IMR-90 (cell line): ENCODE measurements around the gene BPIFB2. TPM values are rescaled to one million over a fixed set of nuclear protein-coding genes. Genes with fewer than 3 reads are reported as not detected.

Experiments
- ATAC-seq: fragments of 200-7000 bp; cut with Tn5 transposase; 2 replicates; pipeline ENCODE4 v1.9.1; 2020; ENCODE audit warnings: low read depth, mild to moderate bottlenecking, moderate library complexity
- BruUV-seq: library from RNA; stranded (reverse); fragments of 400-500 nt; replicated peaks from 2 replicates; lab custom pipeline; 2021; lab: Mats Ljungman, UMichigan
- CTCF ChIA-PET: fragments of 300-600 bp; formaldehyde crosslinking; extraction: SDS; loops from one replicate; lab custom pipeline; 2021; ENCODE audit warnings: antibody characterized with exemption; lab: Yijun Ruan, JAX
- POLR2A ChIA-PET: fragments of 300-600 bp; sonication (Branson Sonifier 250); formaldehyde crosslinking; loops from one replicate; lab custom pipeline; 2022; ENCODE audit warnings: antibody characterized with exemption; ENCODE audit not compliant: unreplicated experiment; lab: Charles Lee
- DNase-seq: peaks from one replicate; pipeline ENCODE4 v3.0.0; 2013
- H2AFZ ChIP-seq: replicated peaks from 2 replicates; pipeline ENCODE3; 2013; ENCODE audit warnings: low read length, mild to moderate bottlenecking; ENCODE audit not compliant: poor library complexity
- H2AK5ac ChIP-seq: 2 replicates; pipeline ENCODE4 v1.6.1; 2013; ENCODE audit warnings: low read depth, low read length, inconsistent platforms
- H2AK9ac ChIP-seq: replicated peaks from 2 replicates; pipeline ENCODE3; 2013; ENCODE audit warnings: mild to moderate bottlenecking, low read depth, low read length, moderate library complexity; ENCODE audit not compliant: poor library complexity
- H2BK120ac ChIP-seq: 2 replicates; pipeline ENCODE4 v1.6.1; 2013; ENCODE audit warnings: low read depth, low read length, inconsistent platforms
- H2BK15ac ChIP-seq: 3 replicates; pipeline ENCODE4 v1.6.1; 2013; ENCODE audit warnings: low read depth, low read length, inconsistent platforms
- H2BK20ac ChIP-seq: 2 replicates; pipeline ENCODE4 v1.6.1; 2013; ENCODE audit warnings: low read depth, mild to moderate bottlenecking, inconsistent platforms, low read length, moderate library complexity
- H2BK5ac ChIP-seq: 2 replicates; pipeline ENCODE4 v1.6.1; 2013; ENCODE audit warnings: mild to moderate bottlenecking, low read depth, low read length, inconsistent platforms; ENCODE audit not compliant: poor library complexity, severe bottlenecking
- H3K14ac ChIP-seq: replicated peaks from 2 replicates; pipeline ENCODE4 v1.6.1; 2013; ENCODE audit warnings: low read depth, low read length, inconsistent platforms
- H3K18ac ChIP-seq: 2 replicates; pipeline ENCODE4 v1.6.1; 2013; ENCODE audit warnings: low read depth, low read length, control low read depth
- H3K23ac ChIP-seq: 2 replicates; pipeline ENCODE4 v1.6.1; 2013; ENCODE audit warnings: low read depth, low read length, inconsistent platforms
- H3K27ac ChIP-seq: 2 replicates; pipeline ENCODE4 v1.5.1; 2013; ENCODE audit warnings: mild to moderate bottlenecking, control low read depth, low read length; ENCODE audit not compliant: insufficient read depth
- H3K27me3 ChIP-seq: 2 replicates; pipeline ENCODE4 v1.6.1; 2013; ENCODE audit warnings: low read length; ENCODE audit not compliant: control insufficient read depth, insufficient read depth
- H3K36me3 ChIP-seq: 2 replicates; pipeline ENCODE4 v1.6.1; 2013; ENCODE audit warnings: low read length, mixed read lengths; ENCODE audit not compliant: control insufficient read depth, insufficient read depth
- H3K4ac ChIP-seq: 2 replicates; pipeline ENCODE4 v1.6.1; 2013; ENCODE audit warnings: low read depth, low read length, inconsistent platforms
- H3K4me1 ChIP-seq: 2 replicates; pipeline ENCODE4 v1.6.1; 2013; ENCODE audit warnings: low read length, mixed read lengths; ENCODE audit not compliant: control insufficient read depth, insufficient read depth
- H3K4me2 ChIP-seq: 2 replicates; pipeline ENCODE4 v1.6.1; 2013; ENCODE audit warnings: low read depth, mild to moderate bottlenecking, control low read depth, low read length, moderate library complexity
- H3K4me3 ChIP-seq: 2 replicates; pipeline ENCODE4 v1.5.1; 2013; ENCODE audit warnings: low read depth, mild to moderate bottlenecking, control low read depth, low read length, moderate library complexity; ENCODE audit not compliant: insufficient read depth
- H3K56ac ChIP-seq: 2 replicates; pipeline ENCODE4 v1.6.1; 2013; ENCODE audit warnings: low read length, inconsistent platforms; ENCODE audit not compliant: insufficient read depth; ENCODE audit errors: extremely low read depth
- H3K79me1 ChIP-seq, 2 experiments: 2 replicates each; pipeline ENCODE4 v1.6.1; 2013; ENCODE audit warnings: low read length in 2 of 2, inconsistent platforms in 1 of 2, low read depth in 1 of 2
- H3K9ac ChIP-seq: 2 replicates; pipeline ENCODE4 v1.6.1; 2013; ENCODE audit warnings: low read depth, low read length, control low read depth
- H3K9me1 ChIP-seq: 2 replicates; pipeline ENCODE4 v1.6.1; 2013; ENCODE audit warnings: low read length, inconsistent platforms; ENCODE audit not compliant: insufficient read depth
- H3K9me3 ChIP-seq: 2 replicates; pipeline ENCODE4 v1.6.1; 2013; ENCODE audit warnings: low read length; ENCODE audit not compliant: control insufficient read depth, insufficient read depth
- H4K20me1 ChIP-seq: 2 replicates; pipeline ENCODE4 v1.6.1; 2013; ENCODE audit warnings: low read length, inconsistent platforms; ENCODE audit not compliant: insufficient read depth
- H4K5ac ChIP-seq: 2 replicates; pipeline ENCODE4 v1.6.1; 2013; ENCODE audit warnings: mild to moderate bottlenecking, low read depth, low read length, control low read depth
- H4K8ac ChIP-seq, 2 experiments: 2 replicates each; pipeline ENCODE4 v1.6.1; 2013; ENCODE audit warnings: low read depth in 2 of 2, low read length in 2 of 2, control low read depth in 1 of 2, inconsistent platforms in 1 of 2
- H4K91ac ChIP-seq: 2 replicates; pipeline ENCODE4 v1.6.1; 2013; ENCODE audit warnings: low read depth, low read length, inconsistent platforms; ENCODE audit not compliant: insufficient read depth
- BHLHE40 ChIP-seq: fragments of 150-350 bp; IDR thresholded peaks from 2 replicates; pipeline ENCODE4 v1.6.1; 2016; ENCODE audit warnings: mild to moderate bottlenecking, low read depth, low read length
- CHD1 ChIP-seq: IDR thresholded peaks from 2 replicates; pipeline ENCODE4 v1.6.1; 2012; ENCODE audit warnings: low read depth, low read length, improper control_type of control experiment
- ELK1 ChIP-seq: fragments of 150-350 bp; IDR thresholded peaks from 2 replicates; pipeline ENCODE4 v1.6.1; 2016; ENCODE audit warnings: low read depth, mild to moderate bottlenecking, low read length, moderate library complexity, borderline replicate concordance
- NFE2L2 ChIP-seq: fragments of 150-350 bp; IDR thresholded peaks from 2 replicates; pipeline ENCODE4 v1.6.1; 2016; ENCODE audit warnings: low read depth, mild to moderate bottlenecking, low read length
- POLR2A ChIP-seq: IDR thresholded peaks from 2 replicates; pipeline ENCODE4 v1.6.1; 2012; ENCODE audit warnings: mild to moderate bottlenecking, low read depth, low read length
- RCOR1 ChIP-seq: IDR thresholded peaks from 2 replicates; pipeline ENCODE4 v1.6.1; 2012; ENCODE audit warnings: mild to moderate bottlenecking, low read length, improper control_type of control experiment; ENCODE audit not compliant: insufficient replicate concordance
- SMC3 ChIP-seq: fragments of 150-350 bp; IDR thresholded peaks from 2 replicates; pipeline ENCODE4 v1.6.1; 2016; ENCODE audit warnings: low read depth, mild to moderate bottlenecking, antibody characterized with exemption, low read length, moderate library complexity
- WGBS, 2 experiments: methylation state at CpG; one replicate each; pipeline versions ENCODE4 v1.1.5 to v1.1.7; 2013; ENCODE audit warnings: missing lambda C conversion rate in 2 of 2; ENCODE audit not compliant: insufficient read length in 1 of 2; ENCODE audit errors: extremely low coverage in 2 of 2; 5-methylcytosine and 5-hydroxymethylcytosine counted together
- dilution Hi-C: fragments of 300-500 bp; cut with HindIII; formaldehyde crosslinking; loops from one replicate; pipeline ENCODE4 v1.14.3; 2018; ENCODE audit warnings: low sequenced_read_pairs; ENCODE audit not compliant: unreplicated experiment
- in situ Hi-C: fragments of 300-500 bp; cut with MboI; formaldehyde crosslinking; loops from 3 replicates; pipeline ENCODE4 v1.14.3; 2019; ENCODE audit warnings: low sequenced_read_pairs, inconsistent platforms, mixed read lengths
- intact Hi-C: fragments of 100-400 bp; cut with micrococcal nuclease; formaldehyde crosslinking; loops from 2 replicates; pipeline ENCODE4 v1.10.0; 2022
- polyA plus RNA-seq, 3 experiments: library from polyadenylated mRNA; depleted of rRNA; stranded (reverse); fragments of >200 nt; gene quantifications; 2 replicates each; pipeline ENCODE4 v1.2.3, GENCODE V29; 2012; ENCODE audit warnings: low replicate concordance in 1 of 3
- total RNA-seq: library from RNA; depleted of rRNA; stranded (reverse); fragments of >200 nt; gene quantifications from 2 replicates; pipeline ENCODE4 v1.2.3, GENCODE V29; 2012
- TF ChIP-seq, protein P1 (sequence below): fragments of 150-350 bp; IDR thresholded peaks from 2 replicates; pipeline ENCODE4 v1.6.1; 2017; ENCODE audit warnings: mild to moderate bottlenecking, antibody characterized with exemption, low read length, low read depth

Gene BPIFB2
- total and polyA plus RNA-seq, 2 of the 4 experiments (the other 2 are of a cell fraction): not detected

DNA sequence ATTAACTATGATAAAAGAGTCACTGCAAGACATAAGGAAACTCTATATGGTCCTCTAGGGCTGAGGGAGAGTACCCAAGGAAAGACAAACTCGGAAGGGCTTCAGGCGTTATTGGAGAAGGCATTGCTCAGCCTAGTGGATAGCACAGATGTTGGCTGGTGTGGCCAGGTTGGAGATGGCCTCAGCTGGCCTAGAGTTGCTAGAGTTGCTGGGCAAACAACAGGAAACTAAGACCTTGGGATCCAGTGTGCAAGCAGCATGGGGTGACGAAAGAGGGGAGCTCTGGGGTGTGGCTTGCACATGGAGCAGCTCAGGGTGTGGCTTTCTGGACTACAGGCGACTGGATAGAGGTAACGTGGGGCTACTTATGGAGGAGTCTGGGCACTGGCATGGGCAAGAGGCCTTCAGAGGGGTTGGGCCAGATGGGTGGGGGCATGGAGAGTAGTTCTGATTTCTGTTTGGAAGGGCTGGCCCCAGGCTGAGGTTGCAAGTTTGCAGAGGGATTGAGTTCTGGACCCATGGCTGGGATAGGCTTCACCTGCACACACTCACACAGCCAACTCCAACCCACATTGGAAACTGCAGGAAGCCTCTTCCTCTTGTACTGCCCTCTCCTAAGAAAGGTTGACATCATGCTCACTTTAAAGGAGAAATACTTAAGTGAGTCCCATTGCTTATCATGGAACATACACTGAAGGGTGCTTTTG is 18.7 kb downstream of the BPIFB2 start:
- H3K9me3 ChIP-seq: no peaks in the 10 kb centered on the region
- H3K4ac ChIP-seq: no peak overlapping the region
- no peak overlapping the region for H4K5ac ChIP-seq
- no peak overlapping the region for H2BK5ac ChIP-seq
- no peak overlapping the region for H2BK120ac ChIP-seq
- ATAC-seq (no peak), DNase-seq (no peak)
- H3K14ac ChIP-seq: no peak overlapping the region
- no peaks in the 10 kb centered on the region for H3K79me1 ChIP-seq
- no peak overlapping the region for H3K23ac ChIP-seq
- 25% methylated on average over 3 of the region's 5 CpGs; no CpG with 5 or more reads in 1 of the 2 experiments for WGBS, 2 experiments
- H2AFZ ChIP-seq: no peak overlapping the region
- no peak overlapping the region for H2AK5ac ChIP-seq
- H4K20me1 ChIP-seq: no peaks in the 10 kb centered on the region
- in situ Hi-C loops: no loop called here
- no peaks in the 10 kb centered on the region for H3K9me1 ChIP-seq
- no TSS peak for BruUV-seq
- dilution Hi-C loops: no loop called here
- no peak overlapping the region for H3K9ac ChIP-seq
- no peak overlapping the region for H3K4me3 ChIP-seq
- no peak overlapping the region for H4K91ac ChIP-seq
- H3K27ac ChIP-seq: no peak overlapping the region
- no peak overlapping the region for H4K8ac ChIP-seq
- H3K56ac ChIP-seq: no peak overlapping the region
- no peak overlapping the region for H2BK15ac ChIP-seq
- H2AK9ac ChIP-seq: no peak overlapping the region
- H3K27me3 ChIP-seq: no peaks in the 10 kb centered on the region
- ChIA-PET POLR2A (no interaction called here), CTCF (no interaction called here)
- H3K4me2 ChIP-seq: no peak overlapping the region
- H3K18ac ChIP-seq: no peak overlapping the region
- no peaks in the 10 kb centered on the region for H3K36me3 ChIP-seq
- TF ChIP-seq POLR2A (no peak), RCOR1 (no peak), BHLHE40 (no peak), NFE2L2 (no peak), ELK1 (no peak), SMC3 (no peak), CHD1 (no peak)
- TF ChIP-seq, protein P1, sequence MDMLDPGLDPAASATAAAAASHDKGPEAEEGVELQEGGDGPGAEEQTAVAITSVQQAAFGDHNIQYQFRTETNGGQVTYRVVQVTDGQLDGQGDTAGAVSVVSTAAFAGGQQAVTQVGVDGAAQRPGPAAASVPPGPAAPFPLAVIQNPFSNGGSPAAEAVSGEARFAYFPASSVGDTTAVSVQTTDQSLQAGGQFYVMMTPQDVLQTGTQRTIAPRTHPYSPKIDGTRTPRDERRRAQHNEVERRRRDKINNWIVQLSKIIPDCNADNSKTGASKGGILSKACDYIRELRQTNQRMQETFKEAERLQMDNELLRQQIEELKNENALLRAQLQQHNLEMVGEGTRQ: no peak
- intact Hi-C loops: no loop called here
- no peaks in the 10 kb centered on the region for H3K4me1 ChIP-seq
- no peak overlapping the region for H2BK20ac ChIP-seq
